ENCODE data around the gene ERAP2.

DNA sequence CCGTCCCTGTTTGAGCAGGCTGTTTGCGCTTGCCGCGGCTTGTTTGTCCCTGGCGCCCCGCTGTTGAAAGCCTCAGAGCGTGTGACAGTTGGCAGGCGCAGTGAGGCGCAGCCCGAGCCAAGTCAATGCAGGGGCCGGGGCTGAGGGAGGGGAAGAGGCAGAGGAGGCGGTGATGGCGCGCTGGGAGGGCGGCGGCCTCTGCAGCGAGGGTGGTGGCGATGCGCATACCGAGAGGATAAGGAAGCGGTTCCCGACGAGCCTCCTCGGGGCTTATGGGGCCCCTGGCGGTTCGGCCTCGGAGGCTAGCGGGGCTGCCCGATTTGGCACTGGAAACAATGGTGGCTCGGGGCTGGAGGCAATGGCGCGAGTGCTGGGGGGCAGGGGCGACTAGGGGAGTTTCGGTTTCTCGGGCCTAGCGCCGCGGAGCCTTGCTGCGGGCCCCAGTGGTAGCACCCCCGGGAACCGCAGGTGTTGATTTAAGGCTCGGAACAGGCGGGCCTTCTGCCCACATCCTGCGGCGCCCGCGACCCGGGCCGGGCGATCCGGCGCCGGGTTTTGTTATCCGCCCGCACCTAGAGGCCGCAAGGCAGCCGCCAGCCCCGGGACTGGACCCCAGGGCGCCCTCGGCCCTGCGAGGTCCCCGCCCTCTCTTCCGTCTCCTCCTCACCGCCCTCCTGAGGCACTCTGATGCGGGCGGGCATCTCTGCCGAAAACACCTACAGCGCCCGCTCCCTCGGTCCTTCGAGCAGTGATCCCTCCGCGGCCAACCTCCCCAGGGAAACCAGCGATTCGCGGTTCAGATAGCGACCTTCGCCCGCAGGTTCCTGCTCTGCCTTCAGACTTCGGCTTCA, 58.6 kb downstream of the ERAP2 start:
- TF ChIP-seq, protein P1, sequence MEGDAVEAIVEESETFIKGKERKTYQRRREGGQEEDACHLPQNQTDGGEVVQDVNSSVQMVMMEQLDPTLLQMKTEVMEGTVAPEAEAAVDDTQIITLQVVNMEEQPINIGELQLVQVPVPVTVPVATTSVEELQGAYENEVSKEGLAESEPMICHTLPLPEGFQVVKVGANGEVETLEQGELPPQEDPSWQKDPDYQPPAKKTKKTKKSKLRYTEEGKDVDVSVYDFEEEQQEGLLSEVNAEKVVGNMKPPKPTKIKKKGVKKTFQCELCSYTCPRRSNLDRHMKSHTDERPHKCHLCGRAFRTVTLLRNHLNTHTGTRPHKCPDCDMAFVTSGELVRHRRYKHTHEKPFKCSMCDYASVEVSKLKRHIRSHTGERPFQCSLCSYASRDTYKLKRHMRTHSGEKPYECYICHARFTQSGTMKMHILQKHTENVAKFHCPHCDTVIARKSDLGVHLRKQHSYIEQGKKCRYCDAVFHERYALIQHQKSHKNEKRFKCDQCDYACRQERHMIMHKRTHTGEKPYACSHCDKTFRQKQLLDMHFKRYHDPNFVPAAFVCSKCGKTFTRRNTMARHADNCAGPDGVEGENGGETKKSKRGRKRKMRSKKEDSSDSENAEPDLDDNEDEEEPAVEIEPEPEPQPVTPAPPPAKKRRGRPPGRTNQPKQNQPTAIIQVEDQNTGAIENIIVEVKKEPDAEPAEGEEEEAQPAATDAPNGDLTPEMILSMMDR (optimal IDR thresholded peaks at IDR 0.05 in 1 of 3, IDR thresholded peaks at IDR 0.05 in 1 of 3, conservative IDR thresholded peaks at IDR 0.05 in 1 of 3; ENCODE audit: extremely low read depth in 1 of 3, insufficient read depth in 2 of 3, low read length in 3 of 3) = no peak
- TF ChIP-seq EZH2 (IDR thresholded peaks at IDR 0.05; ENCODE audit: low read length) = no peak
